Mesenchymal stem cell (in vitro differentiated cells and primary cell): ENCODE data around the gene C14orf180.

Experiments used
- DNase-seq: peaks from one replicate; pipeline ENCODE4 v3.0.0-alpha.2; 2013
- H2AFZ ChIP-seq: one replicate; pipeline ENCODE4 v1.6.1; 2013; ENCODE audit warnings: low read depth, mild to moderate bottlenecking, control low read depth, inconsistent platforms, low read length, moderate library complexity
- H2AK5ac ChIP-seq: 2 replicates; pipeline ENCODE4 v1.6.1; 2013; ENCODE audit warnings: low read length, moderate library complexity, mild to moderate bottlenecking, inconsistent platforms; ENCODE audit not compliant: severe bottlenecking
- H2BK120ac ChIP-seq: one replicate; pipeline ENCODE4 v1.6.1; 2013; ENCODE audit warnings: low read depth, mild to moderate bottlenecking, inconsistent platforms, low read length, moderate library complexity
- H2BK12ac ChIP-seq, 2 experiments: one replicate each; pipeline ENCODE4 v1.6.1; 2013; ENCODE audit warnings: inconsistent platforms in 2 of 2, low read length in 2 of 2, mild to moderate bottlenecking in 2 of 2, moderate library complexity in 2 of 2, control low read depth in 1 of 2
- H2BK15ac ChIP-seq: one replicate; pipeline ENCODE4 v1.6.1; 2013; ENCODE audit warnings: mild to moderate bottlenecking, low read depth, inconsistent platforms; ENCODE audit not compliant: poor library complexity, severe bottlenecking
- H2BK5ac ChIP-seq: 2 replicates; pipeline ENCODE4 v1.6.1; 2013; ENCODE audit warnings: low read depth, mild to moderate bottlenecking, low read length, control low read depth, inconsistent platforms; ENCODE audit not compliant: poor library complexity, severe bottlenecking
- H3K14ac ChIP-seq, 2 experiments: one replicate each; pipeline ENCODE4 v1.6.1; 2013; ENCODE audit warnings: inconsistent platforms in 2 of 2, low read length in 2 of 2, control low read depth in 1 of 2, mild to moderate bottlenecking in 1 of 2, moderate library complexity in 1 of 2
- H3K18ac ChIP-seq, 2 experiments: one replicate each; pipeline ENCODE4 v1.6.1; 2013; ENCODE audit warnings: inconsistent platforms in 2 of 2, low read length in 2 of 2, control low read depth in 1 of 2, low read depth in 1 of 2, mild to moderate bottlenecking in 1 of 2
- H3K23ac ChIP-seq, 2 experiments: one replicate each; pipeline ENCODE4 v1.6.1; 2013; ENCODE audit warnings: inconsistent platforms in 2 of 2, low read length in 2 of 2, mild to moderate bottlenecking in 2 of 2, moderate library complexity in 2 of 2, control low read depth in 1 of 2
- H3K27ac ChIP-seq: 2 replicates; pipeline ENCODE4 v1.5.1; 2013; ENCODE audit warnings: mild to moderate bottlenecking, moderate library complexity, low read length, control low read depth, inconsistent platforms; ENCODE audit not compliant: poor library complexity, severe bottlenecking
- H3K27me3 ChIP-seq, 2 experiments: 2 replicates each; pipeline versions ENCODE4 v1.6.1 to v1.7.0; 2013; ENCODE audit warnings: low read length in 2 of 2, mild to moderate bottlenecking in 2 of 2, moderate library complexity in 2 of 2, control low read depth in 1 of 2, inconsistent platforms in 1 of 2; ENCODE audit not compliant: control insufficient read depth in 1 of 2, insufficient read depth in 1 of 2
- H3K36me3 ChIP-seq, 2 experiments: 2 replicates each; pipeline versions ENCODE4 v1.6.1 to v1.7.0; 2013; ENCODE audit warnings: low read length in 2 of 2, control low read depth in 1 of 2, inconsistent platforms in 1 of 2, low read depth in 1 of 2, mild to moderate bottlenecking in 1 of 2; ENCODE audit not compliant: insufficient read depth in 2 of 2, control insufficient read depth in 1 of 2
- H3K4ac ChIP-seq, 2 experiments: one replicate each; pipeline ENCODE4 v1.6.1; 2013; ENCODE audit warnings: inconsistent platforms in 2 of 2, low read length in 2 of 2, mild to moderate bottlenecking in 2 of 2, moderate library complexity in 2 of 2, control low read depth in 1 of 2, low read depth in 1 of 2
- H3K4me1 ChIP-seq: 2 replicates; pipeline ENCODE4 v1.6.1; 2013; ENCODE audit warnings: low read depth, low read length, control low read depth; ENCODE audit not compliant: control insufficient read depth, insufficient read depth
- H3K4me2 ChIP-seq: 2 replicates; pipeline ENCODE4 v1.6.1; 2013; ENCODE audit warnings: low read length, mild to moderate bottlenecking, inconsistent platforms; ENCODE audit not compliant: poor library complexity, severe bottlenecking
- H3K4me3 ChIP-seq, 2 experiments: 2 replicates each; pipeline versions ENCODE4 v1.5.1 to v1.7.0; 2013; ENCODE audit warnings: low read length in 2 of 2, mild to moderate bottlenecking in 2 of 2, control low read depth in 1 of 2, low read depth in 1 of 2; ENCODE audit not compliant: insufficient read depth in 1 of 2
- H3K79me1 ChIP-seq: replicated peaks from 2 replicates; pipeline ENCODE4 v1.6.1; 2013; ENCODE audit warnings: mild to moderate bottlenecking, control low read depth, low read length, inconsistent platforms; ENCODE audit not compliant: poor library complexity, severe bottlenecking
- H3K9ac ChIP-seq: 2 replicates; pipeline ENCODE4 v1.7.0; 2013; ENCODE audit warnings: mild to moderate bottlenecking, low read length, moderate library complexity
- H3K9me3 ChIP-seq: 2 replicates; pipeline ENCODE4 v1.7.0; 2013; ENCODE audit warnings: mild to moderate bottlenecking, low read length; ENCODE audit not compliant: control insufficient read depth
- H4K8ac ChIP-seq: one replicate; pipeline ENCODE4 v1.6.1; 2013; ENCODE audit warnings: inconsistent platforms, mild to moderate bottlenecking, low read length, moderate library complexity
- H4K91ac ChIP-seq: one replicate; pipeline ENCODE4 v1.6.1; 2013; ENCODE audit warnings: mild to moderate bottlenecking, low read length, inconsistent platforms
- WGBS: methylation state at CpG from one replicate; pipeline ENCODE4 v1.1.7; 2013; ENCODE audit warnings: mixed read lengths; 5-methylcytosine and 5-hydroxymethylcytosine counted together

C14orf180 gene

DNA sequence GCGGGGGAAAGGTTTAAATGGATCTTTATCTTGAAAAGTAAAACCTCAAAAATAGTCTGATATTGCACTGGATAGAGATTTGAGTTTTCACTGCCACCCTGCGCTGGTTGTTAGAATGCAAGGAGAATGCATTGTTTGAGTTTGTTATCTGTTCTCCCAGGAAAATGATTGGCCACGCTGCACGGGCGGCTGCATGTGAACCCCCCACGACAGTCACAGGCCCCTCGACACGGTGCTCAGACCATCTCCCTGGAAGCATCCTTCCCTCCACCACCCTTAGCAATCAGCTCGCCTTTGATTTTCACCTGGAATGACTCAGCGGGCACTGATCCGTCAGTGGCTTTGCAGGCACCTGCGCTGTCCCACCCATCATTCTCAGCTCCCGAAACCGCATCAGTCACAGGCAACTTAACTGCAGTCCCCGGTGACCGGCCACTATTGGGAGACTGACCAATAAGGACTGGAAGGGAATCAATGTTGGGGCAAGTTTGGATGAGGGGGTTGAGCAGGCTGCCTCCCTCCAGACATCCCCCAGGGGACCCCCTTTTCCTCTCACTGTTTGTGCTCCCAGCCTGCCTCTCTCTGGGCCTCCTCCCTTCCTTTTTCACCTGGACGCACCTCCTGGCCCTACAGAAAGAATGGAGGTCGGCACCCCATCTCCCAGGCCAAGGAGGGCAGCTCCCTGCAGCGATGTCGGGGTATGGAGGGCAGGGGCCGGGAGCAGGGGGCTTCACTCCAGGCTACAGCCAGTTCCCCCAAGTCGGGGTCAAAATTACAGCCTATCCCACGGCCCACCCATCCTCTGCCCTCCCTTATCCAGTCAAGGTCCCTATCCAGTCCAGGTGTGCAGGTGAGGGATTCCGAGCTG is 28.5 kb upstream of the C14orf180 start:
- no peak overlapping the region for H4K91ac ChIP-seq
- H3K14ac ChIP-seq, result no peak overlapping the region
- H3K4me3 ChIP-seq, result no peak overlapping the region
- no peak overlapping the region for H2BK5ac ChIP-seq
- WGBS, result 87% methylated on average over 24 of the region's 24 CpGs
- H3K27ac ChIP-seq, result no peak overlapping the region
- H4K8ac ChIP-seq, result no peak overlapping the region
- peaks cover 25 to 54% of the 10 kb centered on the region in 2 experiments for H3K27me3 ChIP-seq
- no peaks in the 10 kb centered on the region for H3K79me1 ChIP-seq
- H3K23ac ChIP-seq, result no peak overlapping the region
- H3K4ac ChIP-seq, result no peak overlapping the region
- H3K18ac ChIP-seq, result no peak overlapping the region
- H3K9ac ChIP-seq, result no peak overlapping the region
- no peak for DNase-seq
- no peaks in the 10 kb centered on the region for H3K9me3 ChIP-seq
- H2AK5ac ChIP-seq, result no peak overlapping the region
- no peaks in the 10 kb centered on the region for H3K36me3 ChIP-seq
- no peak overlapping the region for H2BK120ac ChIP-seq
- no peak overlapping the region for H3K4me2 ChIP-seq
- no peak overlapping the region for H2BK15ac ChIP-seq
- no peak overlapping the region for H2BK12ac ChIP-seq
- H2AFZ ChIP-seq, result no peak overlapping the region
- no peaks in the 10 kb centered on the region for H3K4me1 ChIP-seq

DNA sequence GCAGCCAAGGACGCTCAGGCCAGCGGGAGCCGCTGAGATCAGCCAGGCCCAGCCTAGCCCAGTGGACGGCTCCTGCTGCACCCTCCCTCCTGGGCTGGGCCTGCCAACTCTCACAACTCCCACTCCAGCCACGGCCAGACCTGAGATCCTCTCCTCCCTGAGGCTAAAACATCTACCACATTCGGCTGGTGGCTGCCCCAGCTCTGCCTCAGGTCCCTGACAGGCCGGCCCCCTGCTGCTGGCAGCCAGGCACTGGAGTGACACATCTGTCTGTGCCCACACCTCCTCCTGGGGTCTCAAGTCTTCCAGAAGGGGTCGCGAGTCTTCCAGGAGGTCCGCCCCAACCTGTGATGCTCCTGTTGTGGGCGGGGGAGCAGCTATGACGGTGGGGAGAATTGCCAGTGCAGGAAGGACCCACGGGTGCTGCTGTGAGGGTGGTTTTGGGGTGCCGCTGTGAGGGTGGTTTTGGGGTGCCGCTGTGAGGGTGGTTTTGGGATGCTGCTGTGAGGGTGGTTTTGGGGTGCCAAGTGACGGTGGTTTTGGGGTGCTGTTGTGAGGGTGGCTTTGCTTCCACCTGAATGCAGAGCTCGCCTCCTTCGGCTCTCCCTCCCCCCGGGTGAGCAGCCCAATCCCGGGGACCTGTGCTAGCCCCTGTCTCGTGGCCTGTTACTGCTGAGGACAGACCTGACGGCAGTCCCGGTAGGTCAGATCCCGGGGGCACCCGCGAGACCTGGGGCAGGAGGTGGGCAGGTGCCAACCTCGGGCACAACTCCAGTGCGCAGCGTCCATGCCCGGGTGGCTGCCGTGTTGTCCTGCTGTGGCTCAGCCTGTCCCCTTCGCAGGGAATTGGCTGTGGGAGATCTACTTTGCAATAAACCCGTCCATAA is 27.5 kb upstream of the C14orf180 start:
- no peak for DNase-seq
- Histone ChIP-seq H4K8ac (no peak overlapping the region), H3K4ac (no peak overlapping the region), H3K4me1 (no peaks in the 10 kb centered on the region), H3K4me3 (no peak overlapping the region), H3K14ac (no peak overlapping the region), H3K27ac (no peak overlapping the region), H3K18ac (no peak overlapping the region), H3K9ac (no peak overlapping the region), H3K79me1 (no peaks in the 10 kb centered on the region), H2BK15ac (no peak overlapping the region), H3K9me3 (no peaks in the 10 kb centered on the region), H3K23ac (no peak overlapping the region), H3K36me3 (no peaks in the 10 kb centered on the region), H4K91ac (no peak overlapping the region), H2BK12ac (no peak overlapping the region), H2BK120ac (no peak overlapping the region), H2AFZ (no peak overlapping the region), H3K27me3 (peaks cover 31 to 49% of the 10 kb centered on the region in 2 experiments), H3K4me2 (no peak overlapping the region), H2AK5ac (no peak overlapping the region), H2BK5ac (no peak overlapping the region)
- 84% methylated on average over 30 of the region's 33 CpGs for WGBS

DNA sequence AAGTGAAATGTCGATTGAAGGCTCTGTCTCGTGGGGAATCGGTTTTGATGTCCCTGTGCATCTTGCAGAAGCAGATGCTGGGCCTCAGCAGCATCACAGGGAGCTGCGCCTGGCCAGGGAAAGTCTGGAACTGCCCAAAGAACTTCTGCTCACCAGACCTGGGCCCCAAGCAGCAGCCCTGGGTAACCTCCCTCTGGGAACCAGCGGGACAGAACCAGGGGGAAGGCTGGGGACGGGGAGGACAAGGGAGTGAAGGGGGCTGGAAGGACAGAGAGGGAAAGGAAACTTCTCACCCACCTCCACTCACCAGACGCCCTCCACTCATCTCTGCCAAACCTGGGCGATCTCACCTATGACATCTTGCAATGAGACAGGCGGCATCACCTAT is 26.8 kb upstream of the C14orf180 start:
- Histone ChIP-seq H3K4ac (no peak overlapping the region), H3K27ac (no peak overlapping the region), H3K14ac (no peak overlapping the region), H4K91ac (no peak overlapping the region), H3K79me1 (no peaks in the 10 kb centered on the region), H4K8ac (no peak overlapping the region), H3K23ac (no peak overlapping the region), H3K4me1 (no peaks in the 10 kb centered on the region), H2BK15ac (no peak overlapping the region), H2BK120ac (no peak overlapping the region), H3K18ac (no peak overlapping the region), H2BK5ac (no peak overlapping the region), H3K9me3 (no peaks in the 10 kb centered on the region), H3K36me3 (no peaks in the 10 kb centered on the region), H2AK5ac (no peak overlapping the region), H2BK12ac (no peak overlapping the region), H3K4me3 (no peak overlapping the region), H3K27me3 (peaks cover 38 to 50% of the 10 kb centered on the region in 2 experiments), H2AFZ (no peak overlapping the region), H3K9ac (no peak overlapping the region), H3K4me2 (no peak overlapping the region)
- no peak for DNase-seq
- WGBS, result 80% methylated on average over 7 of the region's 9 CpGs
